Uterus (tissue), 4 donors: ENCODE results near the gene IL4I1. TPM values are rescaled to one million over a fixed set of nuclear protein-coding genes. Genes with fewer than 3 reads are reported as not detected.

Experiments used
- DNase-seq, 2 donors: peaks; one replicate each; pipeline ENCODE4 v3.0.0-alpha.2; 2019 to 2020
- H3K27ac ChIP-seq, 2 donors: fragments of 200-600 bp; sonication (generic); 1 replicate in 1 of 2; 2 replicates in 1 of 2; pipeline ENCODE4 v1.5.1; 2016 to 2018
- H3K27me3 ChIP-seq, 2 donors: fragments of 200-600 bp; sonication (generic); one replicate each; pipeline ENCODE4 v1.5.1; 2018 to 2019; ENCODE audit warnings: control low read depth in 1 of 2
- H3K36me3 ChIP-seq, 2 donors: fragments of 200-600 bp; sonication (generic); one replicate each; pipeline ENCODE4 v1.5.1; 2019; ENCODE audit warnings: control low read depth in 1 of 2
- H3K4me1 ChIP-seq, 2 donors: fragments of 200-600 bp; sonication (generic); one replicate each; pipeline ENCODE4 v1.5.1; 2018 to 2019; ENCODE audit warnings: control low read depth in 1 of 2
- H3K4me3 ChIP-seq, 2 donors: fragments of 200-600 bp; sonication (generic); 1 replicate in 1 of 2; 2 replicates in 1 of 2; pipeline ENCODE4 v1.5.1; 2018 to 2019; ENCODE audit warnings: mild to moderate bottlenecking in 1 of 2
- H3K9me3 ChIP-seq, 2 donors: fragments of 200-600 bp; sonication (generic); one replicate each; pipeline ENCODE4 v1.5.1; 2019; ENCODE audit warnings: control low read depth in 1 of 2
- POLR2A ChIP-seq, 2 donors: fragments of 450-650 bp; IDR thresholded peaks; one replicate each; pipeline ENCODE4 v1.6.1; 2016; ENCODE audit warnings: antibody characterized with exemption in 2 of 2, mild to moderate bottlenecking in 1 of 2, moderate library complexity in 1 of 2
- intact Hi-C: fragments of 100-400 bp; cut with DNase I; formaldehyde crosslinking; loops from one replicate; pipeline ENCODE4 v1.15.1; 2023; ENCODE audit warnings: low total_unique reads
- total RNA-seq, 4 donors: library from RNA; depleted of rRNA in 3 of 4; stranded (reverse); fragments of >200 nt in 3 of 4; gene quantifications; one replicate each; pipeline versions ENCODE4 v1.1.0 to v1.2.4, GENCODE V29; 2014 to 2023
- TF ChIP-seq, protein P1 (sequence below), 4 experiments: fragments of 200-600 bp in 2 of 4; fragments of 450-650 bp in 2 of 4; sonication (generic) in 2 of 4; IDR thresholded peaks; one replicate each; pipeline ENCODE4 v1.5.1; 2016 to 2019; ENCODE audit warnings: antibody characterized with exemption in 4 of 4, mild to moderate bottlenecking in 2 of 4, moderate library complexity in 1 of 4
- donor health status: DM: yes; HTN: yes; CAD: no.

Gene IL4I1
- total RNA-seq, 4 donors from 2014 or later = 0.82 to 1.2 TPM; not detected in 2

DNA sequence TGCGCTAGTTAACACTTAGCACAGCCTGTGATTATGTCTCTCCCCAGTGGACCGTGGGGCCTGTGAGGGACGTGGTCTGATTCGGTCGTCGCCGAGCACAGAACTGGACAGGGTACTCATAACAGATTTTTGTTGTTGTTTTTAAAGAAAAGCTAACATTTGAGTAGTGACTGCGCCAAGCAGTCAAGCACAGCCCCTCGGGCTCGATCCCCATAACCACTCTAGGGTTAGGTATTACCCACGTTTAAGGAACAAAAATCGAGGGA lies 46.5 kb downstream of the IL4I1 start:
- H3K27me3 ChIP-seq = no peaks in the 10 kb centered on the region
- peak; percentile 33 to 35 for DNase-seq
- H3K9me3 ChIP-seq = no peaks in the 10 kb centered on the region
- H3K4me3 ChIP-seq = peak overlapping the region; percentile 87 to 93
- TF ChIP-seq, protein P1, sequence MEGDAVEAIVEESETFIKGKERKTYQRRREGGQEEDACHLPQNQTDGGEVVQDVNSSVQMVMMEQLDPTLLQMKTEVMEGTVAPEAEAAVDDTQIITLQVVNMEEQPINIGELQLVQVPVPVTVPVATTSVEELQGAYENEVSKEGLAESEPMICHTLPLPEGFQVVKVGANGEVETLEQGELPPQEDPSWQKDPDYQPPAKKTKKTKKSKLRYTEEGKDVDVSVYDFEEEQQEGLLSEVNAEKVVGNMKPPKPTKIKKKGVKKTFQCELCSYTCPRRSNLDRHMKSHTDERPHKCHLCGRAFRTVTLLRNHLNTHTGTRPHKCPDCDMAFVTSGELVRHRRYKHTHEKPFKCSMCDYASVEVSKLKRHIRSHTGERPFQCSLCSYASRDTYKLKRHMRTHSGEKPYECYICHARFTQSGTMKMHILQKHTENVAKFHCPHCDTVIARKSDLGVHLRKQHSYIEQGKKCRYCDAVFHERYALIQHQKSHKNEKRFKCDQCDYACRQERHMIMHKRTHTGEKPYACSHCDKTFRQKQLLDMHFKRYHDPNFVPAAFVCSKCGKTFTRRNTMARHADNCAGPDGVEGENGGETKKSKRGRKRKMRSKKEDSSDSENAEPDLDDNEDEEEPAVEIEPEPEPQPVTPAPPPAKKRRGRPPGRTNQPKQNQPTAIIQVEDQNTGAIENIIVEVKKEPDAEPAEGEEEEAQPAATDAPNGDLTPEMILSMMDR (IDR thresholded peaks at IDR 0.05) = no peak
- TF ChIP-seq POLR2A (IDR thresholded peaks at IDR 0.05) = no peak
- H3K27ac ChIP-seq = peak overlapping the region; percentile 100
- intact Hi-C loops = no loop called here
- H3K36me3 ChIP-seq = no peaks in the 10 kb centered on the region
- peaks cover 0 to 11% of the 10 kb centered on the region in 2 donors for H3K4me1 ChIP-seq

DNA sequence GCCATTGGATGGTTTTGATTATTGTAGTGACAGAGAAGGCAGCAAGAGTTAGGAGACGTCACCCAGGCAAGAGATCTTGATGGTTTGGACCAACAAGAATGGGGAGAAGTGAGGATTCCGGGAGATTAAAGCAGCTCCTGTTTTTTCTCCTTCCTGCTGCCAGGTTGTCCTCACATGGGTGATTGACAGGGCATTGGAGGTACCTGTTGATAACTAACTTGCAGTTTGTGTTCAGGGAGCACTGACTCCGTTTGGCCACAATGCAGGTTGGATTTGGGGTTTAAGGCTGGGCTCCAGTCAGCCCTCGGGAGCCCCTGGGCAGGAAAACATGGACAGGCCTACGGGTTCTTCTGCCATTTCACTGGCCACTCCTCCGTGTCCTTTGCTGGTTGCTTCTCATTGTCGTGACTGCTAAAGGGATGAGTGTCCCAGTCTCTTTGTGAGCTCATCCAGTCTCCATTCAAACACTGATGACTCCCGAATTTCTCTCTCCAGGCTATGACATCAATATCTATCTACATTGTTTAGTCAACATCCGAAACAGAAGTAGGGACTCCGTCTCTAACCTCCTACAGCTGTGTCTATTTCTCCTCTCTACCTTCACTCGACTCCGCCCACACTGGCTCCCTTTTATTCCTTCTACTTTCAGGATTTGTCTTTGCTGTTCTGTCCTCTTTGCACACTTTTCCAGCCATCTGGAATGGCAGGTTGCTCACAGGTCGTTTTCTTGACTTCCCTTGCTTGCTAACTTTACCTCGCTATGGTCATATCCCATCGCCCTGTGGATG lies 47.1 kb downstream of the IL4I1 start:
- peak overlapping the region in 1 of 2 donors; percentile 87 for H3K4me3 ChIP-seq
- no peaks in the 10 kb centered on the region for H3K9me3 ChIP-seq
- no peaks in the 10 kb centered on the region for H3K36me3 ChIP-seq
- TF ChIP-seq, protein P1 (IDR thresholded peaks at IDR 0.05) = no peak
- TF ChIP-seq POLR2A (IDR thresholded peaks at IDR 0.05) = no peak
- H3K27ac ChIP-seq = peak overlapping the region; percentile 100
- H3K4me1 ChIP-seq = peaks cover 0 to 11% of the 10 kb centered on the region in 2 donors
- no peaks in the 10 kb centered on the region for H3K27me3 ChIP-seq
- intact Hi-C loops = no loop called here
- no peak for DNase-seq

DNA sequence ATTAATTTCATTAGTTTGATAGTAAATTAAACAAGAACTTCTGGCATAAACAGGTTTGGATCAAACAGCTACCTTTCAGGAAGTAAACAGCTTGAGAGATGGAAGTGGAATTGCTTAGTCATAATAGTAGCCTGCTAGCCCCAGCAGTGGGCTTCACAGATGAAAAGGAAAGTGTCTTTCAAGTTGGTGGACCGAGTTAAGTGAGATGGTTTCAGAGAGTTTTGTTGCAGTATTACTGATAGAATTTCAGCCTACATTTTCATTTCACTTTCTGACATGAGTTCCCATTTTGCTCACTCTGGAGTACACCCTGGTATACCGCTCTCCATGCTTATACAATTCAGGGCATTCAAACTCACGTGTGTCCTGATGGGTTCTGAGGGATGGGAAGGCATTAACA lies 47.7 kb downstream of the IL4I1 start:
- intact Hi-C loops = no loop called here

DNA sequence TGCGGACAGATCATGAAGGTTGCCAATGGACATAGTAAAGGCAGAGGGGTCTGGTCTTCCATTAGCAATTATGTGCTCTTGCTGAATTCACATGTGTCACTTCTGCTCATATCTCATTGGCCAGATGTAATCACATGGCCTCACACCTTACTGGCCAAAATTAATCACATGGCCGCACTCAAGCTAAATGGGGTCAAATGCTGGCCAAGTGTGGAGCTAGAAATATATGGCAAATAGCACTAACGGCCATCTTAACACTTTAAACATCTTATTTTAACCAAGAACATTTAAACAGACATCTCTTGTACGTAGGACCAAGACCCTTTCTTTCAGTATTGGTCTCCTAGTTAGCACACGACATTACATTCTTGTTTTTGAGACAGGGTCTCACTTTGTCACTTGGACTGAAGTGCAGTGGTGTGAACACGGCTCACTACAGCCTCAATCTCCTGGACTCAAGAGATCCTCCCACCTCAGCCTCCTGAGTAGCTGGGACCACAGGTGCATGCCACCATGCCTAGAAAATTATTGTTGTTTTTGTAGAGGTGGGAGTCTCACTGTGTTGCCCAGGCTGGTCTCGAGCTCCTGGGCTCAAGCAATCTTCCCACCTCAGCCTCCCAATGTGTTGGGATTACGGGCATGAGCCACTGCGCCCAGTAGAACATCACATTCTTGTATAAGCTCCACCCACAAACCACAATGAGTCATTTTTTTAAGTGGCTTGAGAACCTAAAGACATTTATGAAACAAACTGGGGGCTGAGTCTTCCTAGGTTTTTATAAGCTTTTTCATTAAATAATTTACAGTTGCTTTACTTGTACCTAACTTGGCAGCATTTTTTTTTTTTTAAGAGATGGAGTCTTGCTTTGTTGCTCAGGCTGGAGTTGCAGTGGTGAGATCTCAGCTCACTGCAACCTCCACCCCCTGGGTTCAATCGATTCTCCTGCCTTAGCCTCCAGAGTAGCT lies 48.7 kb downstream of the IL4I1 start:
- TF ChIP-seq, protein P1 (IDR thresholded peaks at IDR 0.05) = no peak
- TF ChIP-seq POLR2A (IDR thresholded peaks at IDR 0.05) = no peak
- intact Hi-C loops = no loop called here
- peaks cover 0 to 11% of the 10 kb centered on the region in 2 donors for H3K4me1 ChIP-seq

More for the DNA sequence above, 47.7 kb downstream of the IL4I1 start:
- Histone ChIP-seq H3K27me3 (no peaks in the 10 kb centered on the region), H3K27ac (no peak overlapping the region), H3K9me3 (no peaks in the 10 kb centered on the region), H3K4me1 (peaks cover 0 to 11% of the 10 kb centered on the region in 2 donors), H3K36me3 (no peaks in the 10 kb centered on the region), H3K4me3 (no peak overlapping the region)
- DNase-seq = no peak
- TF ChIP-seq, protein P1 (IDR thresholded peaks at IDR 0.05) = no peak
- TF ChIP-seq POLR2A (IDR thresholded peaks at IDR 0.05) = no peak

DNA sequence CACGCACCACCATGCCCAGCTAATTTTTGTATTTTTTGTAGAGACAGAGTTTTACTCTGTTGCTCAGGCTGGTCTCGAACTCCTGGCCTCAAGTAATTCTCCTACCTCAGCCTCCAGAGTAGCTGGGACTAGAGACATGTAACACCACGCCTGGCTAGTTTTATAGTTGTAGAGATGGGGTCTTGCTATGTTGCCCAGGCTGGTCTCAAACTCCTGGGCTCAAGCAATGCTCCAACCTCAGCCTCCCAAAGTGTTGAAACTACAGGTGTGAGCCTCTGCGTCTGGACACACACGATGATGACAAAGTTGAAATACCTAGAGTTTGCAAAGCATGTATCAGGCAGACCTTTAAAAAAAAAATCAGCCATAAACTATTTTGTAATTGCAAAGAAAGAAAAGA lies 50.3 kb downstream of the IL4I1 start:
- no peaks in the 10 kb centered on the region for H3K27me3 ChIP-seq

More for the DNA sequence above, 48.7 kb downstream of the IL4I1 start:
- Histone ChIP-seq H3K36me3 (no peaks in the 10 kb centered on the region), H3K27me3 (no peaks in the 10 kb centered on the region), H3K4me3 (no peak overlapping the region), H3K9me3 (no peaks in the 10 kb centered on the region), H3K27ac (no peak overlapping the region)
- DNase-seq = no peak

More for the DNA sequence above, 50.3 kb downstream of the IL4I1 start:
- no peak overlapping the region for H3K4me3 ChIP-seq
- no peak for DNase-seq
- TF ChIP-seq, protein P1 (IDR thresholded peaks at IDR 0.05) = no peak
- no peak for TF ChIP-seq POLR2A (IDR thresholded peaks at IDR 0.05)
- intact Hi-C loops = no loop called here
- no peak overlapping the region for H3K27ac ChIP-seq
- H3K36me3 ChIP-seq = no peaks in the 10 kb centered on the region
- no peaks in the 10 kb centered on the region for H3K9me3 ChIP-seq
- H3K4me1 ChIP-seq = no peaks in the 10 kb centered on the region
